Natural killer cell (primary cell): ENCODE results near the gene TMEM141. TPM values are rescaled to one million over a fixed set of nuclear protein-coding genes. Genes with fewer than 3 reads are reported as not detected.

Experiments
- ATAC-seq, 3 donors: fragments of 150-1000 bp in 2 of 3; fragments of 200-7000 bp in 1 of 3; cut with Tn5 transposase; 1 replicate in 1 of 3; 2 replicates in 2 of 3; pipeline ENCODE4 v1.10.0; 2021; ENCODE audit warnings: mild to moderate bottlenecking in 2 of 3, moderate library complexity in 2 of 3
- DNase-seq, 2 donors: peaks; one replicate each; pipeline versions ENCODE4 v3.0.0 to v3.0.0-alpha.2; 2013 to 2021; ENCODE audit warnings: mixed read lengths in 1 of 2
- H3K27ac ChIP-seq: one replicate; pipeline ENCODE4 v1.5.1; 2013; ENCODE audit warnings: mild to moderate bottlenecking, low read length
- H3K27me3 ChIP-seq: one replicate; pipeline ENCODE4 v1.6.1; 2013; ENCODE audit warnings: low read length; ENCODE audit not compliant: control insufficient read depth, insufficient read depth
- H3K36me3 ChIP-seq: one replicate; pipeline ENCODE4 v1.6.1; 2013; ENCODE audit warnings: low read length; ENCODE audit not compliant: control insufficient read depth, insufficient read depth
- H3K4me1 ChIP-seq: one replicate; pipeline ENCODE4 v1.6.1; 2013; ENCODE audit warnings: low read length; ENCODE audit not compliant: control insufficient read depth, insufficient read depth
- H3K4me3 ChIP-seq: one replicate; pipeline ENCODE4 v1.5.1; 2013; ENCODE audit warnings: low read length
- H3K9me3 ChIP-seq: one replicate; pipeline ENCODE4 v1.6.1; 2013; ENCODE audit warnings: low read length; ENCODE audit not compliant: control insufficient read depth, insufficient read depth
- H3K27ac Mint-ChIP-seq, 2 donors: one replicate each; pipeline ENCODE4 v1.8.0; 2022; ENCODE audit warnings: mild to moderate bottlenecking in 2 of 2, mixed read lengths in 2 of 2, moderate library complexity in 1 of 2
- H3K27me3 Mint-ChIP-seq, 2 donors: one replicate each; pipeline ENCODE4 v1.8.0; 2022; ENCODE audit warnings: low read depth in 2 of 2, mixed read lengths in 2 of 2
- H3K36me3 Mint-ChIP-seq: one replicate; pipeline ENCODE4 v1.8.0; 2022; ENCODE audit warnings: mixed read lengths
- H3K4me1 Mint-ChIP-seq, 2 donors: one replicate each; pipeline ENCODE4 v1.8.0; 2022; ENCODE audit warnings: mixed read lengths in 2 of 2
- H3K4me3 Mint-ChIP-seq: one replicate; pipeline ENCODE4 v1.8.0; 2022; ENCODE audit warnings: mild to moderate bottlenecking, moderate library complexity, mixed read lengths
- H3K9me3 Mint-ChIP-seq, 2 donors: one replicate each; pipeline ENCODE4 v1.8.0; 2022; ENCODE audit warnings: mixed read lengths in 2 of 2
- CTCF ChIP-seq: fragments of 200-600 bp; IDR thresholded peaks from one replicate; pipeline ENCODE4 v1.8.0; 2022; ENCODE audit warnings: antibody characterized with exemption
- WGBS: methylation state at CpG from one replicate; pipeline ENCODE4 v1.1.7; 2013; ENCODE audit warnings: missing lambda C conversion rate; ENCODE audit not compliant: insufficient coverage; 5-methylcytosine and 5-hydroxymethylcytosine counted together
- intact Hi-C: fragments of 100-400 bp; cut with micrococcal nuclease; formaldehyde crosslinking; loops from one replicate; pipeline ENCODE4 v1.14.2; 2022
- total RNA-seq, 4 donors: library from RNA; stranded (reverse); fragments of 120-200 nt in 1 of 4; gene quantifications; one replicate each; pipeline versions ENCODE4 v1.2.3 to v1.2.4, GENCODE V29; 2013 to 2022

The TMEM141 gene
- total RNA-seq, 3 donors from 2014 or later (not counting 1 experiment from before 2014, with no cell fraction given), result 22.4 to 26.9 (median 26.6) TPM

- Histone ChIP-seq H3K27ac (no peak overlapping the region), H3K4me1 (peaks cover 25% of the 10 kb centered on the region), H3K27me3 (no peaks in the 10 kb centered on the region), H3K4me3 (no peak overlapping the region), H3K9me3 (peaks cover 6% of the 10 kb centered on the region), H3K36me3 (no peaks in the 10 kb centered on the region)
- 92% methylated on average over 18 of the region's 18 CpGs for WGBS
- Mint-ChIP-seq H3K4me1 (no peaks in the 10 kb centered on the region), H3K4me3 (no peak overlapping the region), H3K36me3 (no peaks in the 10 kb centered on the region), H3K27ac (no peak overlapping the region), H3K27me3 (peaks cover 9 to 12% of the 10 kb centered on the region in 2 donors), H3K9me3 (peaks cover 4 to 5% of the 10 kb centered on the region in 2 donors)
- TF ChIP-seq CTCF, result no peak
- intact Hi-C loops, result no loop called here
- ATAC-seq (no peak), DNase-seq (no peak)
Measured at GRCh38 chr9:136756836-136757235, 34.3 kb upstream of the TMEM141 start.

DNA sequence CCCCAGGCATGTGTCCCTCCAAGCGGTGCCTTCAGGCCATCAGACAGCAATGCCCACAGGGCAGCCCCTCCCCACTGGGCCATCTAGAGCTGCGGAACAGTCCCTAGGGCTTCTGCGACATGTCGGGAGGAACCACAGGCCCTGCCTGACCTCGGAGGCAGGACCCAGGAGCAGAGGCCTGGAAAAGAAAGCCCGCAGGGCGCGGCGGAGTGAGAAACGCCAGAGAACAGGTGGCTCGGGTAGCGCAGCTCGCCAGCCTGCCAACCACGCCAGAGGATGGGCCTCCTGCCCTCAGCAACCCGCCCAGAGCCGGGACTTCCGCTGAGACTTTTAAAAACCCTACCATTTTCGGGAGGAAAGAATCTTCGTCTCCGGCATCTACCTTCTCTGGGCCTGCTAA is 33.8 kb upstream of the TMEM141 start:
- no peak for ATAC-seq
- Mint-ChIP-seq H3K36me3 (no peaks in the 10 kb centered on the region), H3K4me1 (no peaks in the 10 kb centered on the region), H3K4me3 (no peak overlapping the region), H3K9me3 (peaks cover 2 to 5% of the 10 kb centered on the region in 2 donors), H3K27me3 (peaks cover 7 to 9% of the 10 kb centered on the region in 2 donors), H3K27ac (no peak overlapping the region)
- no peak overlapping the region for H3K27ac ChIP-seq
- intact Hi-C loops, result no loop called here
- no peak for DNase-seq
- H3K27me3 ChIP-seq, result no peaks in the 10 kb centered on the region
- no peak for TF ChIP-seq CTCF
- no peak overlapping the region for H3K4me3 ChIP-seq
- H3K9me3 ChIP-seq, result peaks cover 2% of the 10 kb centered on the region
- WGBS, result 88% methylated on average over 20 of the region's 20 CpGs
- H3K4me1 ChIP-seq, result peaks cover 25% of the 10 kb centered on the region
- H3K36me3 ChIP-seq, result no peaks in the 10 kb centered on the region

DNA sequence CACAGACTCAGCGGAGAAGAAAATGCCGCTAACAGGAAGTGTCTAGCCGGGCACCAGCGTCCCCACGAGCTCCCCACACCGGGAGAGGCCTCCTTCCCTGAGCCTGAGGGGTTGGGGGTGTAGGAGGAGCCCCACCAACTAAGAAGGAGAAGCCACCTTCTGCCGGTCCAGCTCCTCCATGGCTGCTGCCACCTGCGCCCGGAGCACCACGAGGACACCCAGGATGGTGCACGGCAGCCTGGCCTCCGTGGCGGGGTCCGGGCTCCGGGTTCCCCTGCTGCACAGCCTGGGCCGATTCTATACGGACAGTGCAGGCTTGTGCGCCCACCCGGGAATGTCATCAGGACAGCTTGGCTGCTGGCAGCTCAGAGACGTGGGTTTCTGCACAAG is 33.4 kb upstream of the TMEM141 start:
- TF ChIP-seq CTCF, result no peak
- Histone ChIP-seq H3K4me1 (peaks cover 25% of the 10 kb centered on the region), H3K27me3 (no peaks in the 10 kb centered on the region), H3K36me3 (no peaks in the 10 kb centered on the region), H3K27ac (peak overlapping the region; percentile 22), H3K4me3 (no peak overlapping the region), H3K9me3 (peaks cover 2% of the 10 kb centered on the region)
- DNase-seq (no peak), ATAC-seq (no peak)
- WGBS, result 88% methylated on average over 20 of the region's 20 CpGs
- intact Hi-C loops, result no loop called here
- Mint-ChIP-seq H3K9me3 (peaks cover 0 to under 1% of the 10 kb centered on the region in 2 donors), H3K27ac (no peak overlapping the region), H3K36me3 (no peaks in the 10 kb centered on the region), H3K4me3 (no peak overlapping the region), H3K4me1 (no peaks in the 10 kb centered on the region), H3K27me3 (peaks cover 2 to 5% of the 10 kb centered on the region in 2 donors)

GRCh38 chr9:136759001-136759400 is 32.1 kb upstream of the TMEM141 start:
- H3K27ac ChIP-seq, result no peak overlapping the region
- H3K36me3 Mint-ChIP-seq, result no peaks in the 10 kb centered on the region
- no peak for TF ChIP-seq CTCF
- peaks cover 0 to 5% of the 10 kb centered on the region in 2 donors for H3K27me3 Mint-ChIP-seq
- H3K36me3 ChIP-seq, result no peaks in the 10 kb centered on the region
- no peaks in the 10 kb centered on the region for H3K4me1 Mint-ChIP-seq
- no peaks in the 10 kb centered on the region for H3K9me3 ChIP-seq
- WGBS, result 58% methylated on average over 9 of the region's 9 CpGs
- DNase-seq, result no peak
- no peak for ATAC-seq
- intact Hi-C loops, result no loop called here
- no peaks in the 10 kb centered on the region for H3K27me3 ChIP-seq
- no peak overlapping the region for H3K4me3 ChIP-seq
- no peak overlapping the region for H3K4me3 Mint-ChIP-seq
- H3K4me1 ChIP-seq, result peaks cover 25% of the 10 kb centered on the region
- no peaks in the 10 kb centered on the region for H3K9me3 Mint-ChIP-seq
- no peak overlapping the region for H3K27ac Mint-ChIP-seq
